Nucleus accumbens (tissue), 56 donors: Measurements from ENCODE around the gene USP17L25.
"Not testable (repeated sequence)": the region's sequence is repeated elsewhere in the genome, so short reads cannot be mapped to it uniquely, and the experiment has no call there.

Source experiments
- DNase-seq, 56 donors: peaks; one replicate each; lab custom pipeline; 2025; lab: John Stamatoyannopoulos, UW

The USP17L25 gene

DNA sequence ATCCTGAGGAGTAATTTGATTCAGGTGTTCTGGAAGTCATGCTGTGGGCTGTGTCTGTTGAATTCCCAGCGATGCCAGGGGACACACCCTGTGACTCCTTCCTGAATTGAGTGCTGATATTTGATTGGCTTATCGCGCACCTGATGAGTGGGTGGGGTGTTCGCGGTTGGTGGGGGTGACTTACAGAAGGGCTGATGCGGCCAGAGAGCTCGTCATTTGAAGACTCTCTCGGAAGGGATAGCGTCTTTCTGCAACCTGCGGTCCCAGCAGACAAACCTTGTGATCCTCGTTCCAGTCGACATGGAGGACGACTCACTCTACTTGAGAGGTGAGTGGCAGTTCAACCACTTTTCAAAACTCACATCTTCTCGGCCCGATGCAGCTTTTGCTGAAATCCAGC, at the start of gene USP17L25:
Gene USP17L25, plus strand, starts transcription at position 301 of the 400 bp plus-strand sequence. Its CDS starts 0 bp downstream, at position 301.
- DNase-seq: not testable (repeated sequence)

GRCh38 chr4:9324191-9324590, 5.5 kb upstream of the USP17L25 start:
- DNase-seq: not testable (repeated sequence)

GRCh38 chr4:9324865-9325264, 4.8 kb upstream of the USP17L25 start, which contains the start of gene USP17L24:
Gene USP17L24, plus strand, starts transcription at chr4:9325165. Its CDS starts 0 bp downstream, at chr4:9325165.
- DNase-seq: not testable (repeated sequence)

GRCh38 chr4:9334358-9334757, 4.6 kb downstream of the USP17L25 start, which contains the start of gene USP17L26:
Gene USP17L26, plus strand, starts transcription at chr4:9334658. Its CDS starts 0 bp downstream, at chr4:9334658.
- not testable (repeated sequence) for DNase-seq

- not testable (repeated sequence) for DNase-seq
Observed at GRCh38 chr4:9339103-9339502, 9.4 kb downstream of the USP17L25 start, which contains the start of gene USP17L5. Gene USP17L5, plus strand, starts transcription at chr4:9339403. Its CDS starts 0 bp downstream, at chr4:9339403.

GRCh38 chr4:9343848-9344247, 14.1 kb downstream of the USP17L25 start, which contains the start of gene USP17L27:
Gene USP17L27, plus strand, starts transcription at chr4:9344148. Its CDS starts 0 bp downstream, at chr4:9344148.
- not testable (repeated sequence) for DNase-seq

- DNase-seq: not testable (repeated sequence)
Observed at GRCh38 chr4:9348593-9348992, 18.9 kb downstream of the USP17L25 start, which contains the start of gene USP17L28. Gene USP17L28, plus strand, starts transcription at chr4:9348893. Its CDS starts 0 bp downstream, at chr4:9348893.

DNA sequence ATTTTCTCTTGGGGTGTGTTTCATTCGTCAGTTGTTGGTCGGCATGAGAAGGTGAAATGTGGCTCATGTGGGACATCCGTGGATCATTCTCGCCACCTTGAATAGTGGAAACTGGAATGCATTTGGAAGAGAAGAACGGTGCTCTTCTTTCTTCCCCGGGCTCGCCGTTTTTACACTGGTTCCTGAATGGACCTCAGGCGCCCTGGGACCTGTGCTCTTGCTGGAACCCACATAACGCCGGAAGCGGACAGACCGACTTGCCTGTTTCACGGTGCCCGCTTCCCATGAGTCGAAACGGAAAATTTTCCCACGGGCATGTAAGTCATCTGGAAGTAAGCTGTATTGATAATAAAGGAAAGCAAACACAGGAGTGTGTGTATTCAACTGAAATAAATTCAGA, 21.2 kb downstream of the USP17L25 start:
- DNase-seq: not testable (repeated sequence)

DNA sequence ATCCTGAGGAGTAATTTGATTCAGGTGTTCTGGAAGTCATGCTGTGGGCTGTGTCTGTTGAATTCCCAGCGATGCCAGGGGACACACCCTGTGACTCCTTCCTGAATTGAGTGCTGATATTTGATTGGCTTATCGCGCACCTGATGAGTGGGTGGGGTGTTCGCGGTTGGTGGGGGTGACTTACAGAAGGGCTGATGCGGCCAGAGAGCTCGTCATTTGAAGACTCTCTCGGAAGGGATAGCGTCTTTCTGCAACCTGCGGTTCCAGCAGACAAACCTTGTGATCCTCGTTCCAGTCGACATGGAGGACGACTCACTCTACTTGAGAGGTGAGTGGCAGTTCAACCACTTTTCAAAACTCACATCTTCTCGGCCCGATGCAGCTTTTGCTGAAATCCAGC, 23.6 kb downstream of the USP17L25 start, which contains the start of gene USP17L29:
Gene USP17L29, plus strand, starts transcription at position 301 of the 400 bp plus-strand sequence. Its CDS starts 0 bp downstream, at position 301.
- DNase-seq: not testable (repeated sequence)

GRCh38 chr4:9362829-9363228, 33.1 kb downstream of the USP17L25 start, which contains the start of gene USP17L30:
Gene USP17L30, plus strand, starts transcription at chr4:9363129. Its CDS starts 0 bp downstream, at chr4:9363129.
- not testable (repeated sequence) for DNase-seq

DNA sequence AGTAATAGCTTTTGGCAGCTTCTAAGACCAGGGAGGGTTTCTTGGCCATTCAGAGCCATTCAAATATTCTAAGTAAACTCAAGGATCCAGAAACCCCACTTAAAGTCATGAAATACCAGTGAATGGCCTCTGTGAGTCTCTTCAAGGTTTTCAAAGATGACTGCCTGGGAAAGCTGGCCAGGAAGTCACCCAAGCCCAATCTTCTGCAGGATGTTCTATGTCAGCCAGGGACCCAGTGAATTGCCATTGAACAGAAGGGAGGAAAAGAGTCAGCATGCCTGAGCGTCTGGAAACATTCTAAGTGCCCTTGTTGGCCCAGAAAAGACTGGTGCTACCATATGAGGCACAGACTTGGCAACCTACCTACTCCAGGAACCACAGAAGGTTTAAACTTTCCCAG, 50.2 kb downstream of the USP17L25 start:
- not testable (repeated sequence) for DNase-seq
